Mucosa of rectum (tissue), 2 donors: ENCODE results near the gene RPL29.

ENCODE experiments used
- H3K27ac ChIP-seq, 2 donors: one replicate each; pipeline ENCODE4 v1.7.0; 2013; ENCODE audit warnings: inconsistent platforms in 2 of 2, low read depth in 2 of 2, low read length in 2 of 2
- H3K27me3 ChIP-seq, 2 donors: one replicate each; pipeline ENCODE4 v1.7.0; 2013; ENCODE audit warnings: low read length in 2 of 2; ENCODE audit not compliant: control insufficient read depth in 2 of 2, insufficient read depth in 2 of 2
- H3K36me3 ChIP-seq, 2 donors: one replicate each; pipeline ENCODE4 v1.7.0; 2013; ENCODE audit warnings: low read length in 2 of 2; ENCODE audit not compliant: control insufficient read depth in 2 of 2, insufficient read depth in 2 of 2
- H3K4me1 ChIP-seq, 2 donors: one replicate each; pipeline ENCODE4 v1.7.0; 2013; ENCODE audit warnings: low read length in 2 of 2, mild to moderate bottlenecking in 1 of 2; ENCODE audit not compliant: control insufficient read depth in 2 of 2, insufficient read depth in 2 of 2
- H3K4me3 ChIP-seq, 2 donors: one replicate each; pipeline ENCODE4 v1.7.0; 2013; ENCODE audit warnings: low read length in 2 of 2
- H3K9ac ChIP-seq, 2 donors: one replicate each; pipeline ENCODE4 v1.7.0; 2013; ENCODE audit warnings: low read length in 2 of 2, low read depth in 1 of 2, mild to moderate bottlenecking in 1 of 2
- H3K9me3 ChIP-seq, 2 donors: one replicate each; pipeline ENCODE4 v1.7.0; 2013; ENCODE audit warnings: low read length in 2 of 2; ENCODE audit not compliant: control insufficient read depth in 2 of 2
- donor health status: healthy.
- donor health status: Normal muscosa, but diverticular disease.

The RPL29 gene

GRCh38 chr3:51974277-51974962 lies 21.3 kb downstream of the RPL29 start:
- peak overlapping the region; percentile 90 to 95 for H3K4me3 ChIP-seq
- peaks cover 16 to 18% of the 10 kb centered on the region in 2 donors for H3K4me1 ChIP-seq
- H3K9me3 ChIP-seq = no peaks in the 10 kb centered on the region
- H3K9ac ChIP-seq = peak overlapping the region; percentile 92 to 96
- no peaks in the 10 kb centered on the region for H3K27me3 ChIP-seq
- peak overlapping the region; percentile 87 to 95 for H3K27ac ChIP-seq
- H3K36me3 ChIP-seq = peaks cover 0 to 4% of the 10 kb centered on the region in 2 donors

GRCh38 chr3:51971350-51971749 lies 24.3 kb downstream of the RPL29 start:
- H3K27me3 ChIP-seq = no peaks in the 10 kb centered on the region
- H3K4me1 ChIP-seq = peaks cover 25 to 28% of the 10 kb centered on the region in 2 donors
- H3K9me3 ChIP-seq = no peaks in the 10 kb centered on the region
- no peak overlapping the region for H3K27ac ChIP-seq
- H3K36me3 ChIP-seq = peaks cover 0 to 4% of the 10 kb centered on the region in 2 donors
- no peak overlapping the region for H3K9ac ChIP-seq
- no peak overlapping the region for H3K4me3 ChIP-seq

GRCh38 chr3:51970606-51971300 lies 24.9 kb downstream of the RPL29 start:
- peaks cover 22 to 27% of the 10 kb centered on the region in 2 donors for H3K4me1 ChIP-seq
- peaks cover 0 to 4% of the 10 kb centered on the region in 2 donors for H3K36me3 ChIP-seq
- no peak overlapping the region for H3K4me3 ChIP-seq
- no peaks in the 10 kb centered on the region for H3K9me3 ChIP-seq
- no peak overlapping the region for H3K27ac ChIP-seq
- no peak overlapping the region for H3K9ac ChIP-seq
- H3K27me3 ChIP-seq = no peaks in the 10 kb centered on the region

- Histone ChIP-seq H3K27me3 (no peaks in the 10 kb centered on the region), H3K9ac (no peak overlapping the region), H3K27ac (no peak overlapping the region), H3K4me1 (peaks cover 19 to 22% of the 10 kb centered on the region in 2 donors), H3K36me3 (peaks cover 0 to 4% of the 10 kb centered on the region in 2 donors), H3K4me3 (no peak overlapping the region), H3K9me3 (no peaks in the 10 kb centered on the region)
Measured at GRCh38 chr3:51969841-51970240, 25.9 kb downstream of the RPL29 start.

DNA sequence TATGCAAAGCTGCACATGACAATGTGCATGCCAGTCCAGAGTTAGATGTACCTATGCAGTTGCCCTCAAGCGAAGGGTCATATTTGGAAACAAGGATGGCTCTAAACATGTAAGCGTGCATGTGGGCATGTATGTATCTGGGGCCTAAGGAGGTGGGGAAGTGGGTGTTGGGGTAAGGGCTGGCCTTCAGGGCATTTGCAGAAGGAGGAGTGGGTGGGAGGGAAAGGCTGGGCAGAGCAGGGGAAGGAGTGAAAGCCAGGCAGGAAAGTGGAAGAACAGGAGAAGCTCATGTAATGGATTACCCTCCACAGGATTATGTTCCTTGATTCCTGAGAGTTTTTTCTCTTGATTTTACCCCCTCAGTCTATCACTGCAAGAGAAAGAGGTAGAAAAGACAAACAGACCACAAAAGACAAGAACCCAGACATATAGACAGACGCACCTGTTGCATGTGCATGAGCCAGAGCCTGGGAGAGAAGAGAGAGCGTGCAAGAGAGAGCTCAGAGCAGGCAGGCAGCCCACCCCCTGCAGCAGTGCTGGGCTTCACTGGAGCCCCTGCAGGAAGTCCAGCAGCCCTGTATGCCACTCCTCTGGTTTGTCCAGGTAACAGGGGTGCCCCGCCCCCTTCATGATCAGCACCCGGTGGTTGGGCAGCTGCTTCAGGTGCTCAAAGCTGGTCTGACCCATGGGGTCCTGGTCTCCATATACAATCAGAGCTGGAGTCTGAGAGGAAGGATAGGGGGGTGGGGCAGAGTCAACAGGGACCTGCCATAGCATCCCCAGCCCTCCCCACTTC lies 26.6 kb downstream of the RPL29 start:
- Histone ChIP-seq H3K4me1 (peaks cover 11 to 14% of the 10 kb centered on the region in 2 donors), H3K27ac (no peak overlapping the region), H3K4me3 (no peak overlapping the region), H3K27me3 (no peaks in the 10 kb centered on the region), H3K9ac (no peak overlapping the region), H3K36me3 (peaks cover 0 to 4% of the 10 kb centered on the region in 2 donors), H3K9me3 (no peaks in the 10 kb centered on the region)

DNA sequence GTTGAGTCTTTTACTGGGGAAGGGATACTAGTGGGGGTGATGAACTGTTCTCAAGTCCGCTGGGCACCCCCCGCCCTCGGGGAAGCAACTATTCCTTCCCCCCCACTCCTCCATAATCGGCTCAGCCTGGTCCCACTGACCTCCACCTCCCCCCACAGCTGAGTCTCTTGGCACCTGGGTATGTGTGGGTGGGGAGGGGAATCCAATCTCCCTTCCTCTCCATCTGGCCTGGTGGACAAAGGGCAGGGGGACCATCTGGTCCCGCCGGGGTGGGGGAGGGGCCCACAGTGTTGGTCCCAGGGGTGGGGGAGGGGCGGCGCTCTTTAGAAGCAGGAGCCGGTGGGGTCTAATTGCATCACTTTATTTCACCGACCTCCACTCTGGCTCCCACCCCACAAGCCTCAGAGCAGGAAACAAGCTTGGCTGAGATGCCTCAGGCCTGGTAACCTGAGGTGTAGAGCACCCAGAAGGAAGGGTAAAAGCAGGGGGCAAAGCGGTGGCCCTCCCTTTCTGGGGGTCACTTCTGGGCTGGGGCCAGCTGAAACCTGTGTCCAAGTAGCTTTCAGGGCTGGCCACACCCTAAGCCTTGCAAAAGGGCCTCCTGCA lies 27.4 kb downstream of the RPL29 start:
- H3K27ac ChIP-seq = peak overlapping the region; percentile 64 to 77
- H3K36me3 ChIP-seq = peaks cover 0 to 4% of the 10 kb centered on the region in 2 donors
- peak overlapping the region; percentile 35 to 71 for H3K9ac ChIP-seq
- H3K9me3 ChIP-seq = no peaks in the 10 kb centered on the region
- H3K27me3 ChIP-seq = no peaks in the 10 kb centered on the region
- H3K4me3 ChIP-seq = peak overlapping the region; percentile 55 to 59
- H3K4me1 ChIP-seq = peaks cover 7 to 13% of the 10 kb centered on the region in 2 donors

GRCh38 chr3:51967384-51968169 lies 28.1 kb downstream of the RPL29 start, which contains the start of gene PCBP4:
TSS of gene PCBP4 (minus strand) at chr3:51967454. CDS start at chr3:51961240, 6,214 bp downstream.
- peaks cover 0 to 4% of the 10 kb centered on the region in 2 donors for H3K36me3 ChIP-seq
- no peaks in the 10 kb centered on the region for H3K9me3 ChIP-seq
- peaks cover 7 to 13% of the 10 kb centered on the region in 2 donors for H3K4me1 ChIP-seq
- peak within 1 kb of the TSS; percentile 74 to 81 for H3K4me3 ChIP-seq
- peak within 1 kb of the TSS; percentile 64 to 77 for H3K27ac ChIP-seq
- H3K9ac ChIP-seq = peak within 1 kb of the TSS; percentile 71 to 77
- H3K27me3 ChIP-seq = no peaks in the 10 kb centered on the region

GRCh38 chr3:51966922-51967383 lies 28.7 kb downstream of the RPL29 start:
- peak overlapping the region in 1 of 2 donors; percentile 48 for H3K27ac ChIP-seq
- peaks cover 7 to 13% of the 10 kb centered on the region in 2 donors for H3K4me1 ChIP-seq
- peaks cover 0 to 4% of the 10 kb centered on the region in 2 donors for H3K36me3 ChIP-seq
- peak overlapping the region; percentile 74 to 81 for H3K4me3 ChIP-seq
- no peaks in the 10 kb centered on the region for H3K27me3 ChIP-seq
- no peaks in the 10 kb centered on the region for H3K9me3 ChIP-seq
- peak overlapping the region; percentile 67 to 77 for H3K9ac ChIP-seq

- H3K27me3 ChIP-seq = no peaks in the 10 kb centered on the region
- H3K9ac ChIP-seq = peak overlapping the region in 1 of 2 donors; percentile 67
- H3K9me3 ChIP-seq = no peaks in the 10 kb centered on the region
- peak overlapping the region; percentile 74 to 81 for H3K4me3 ChIP-seq
- peaks cover 0 to 4% of the 10 kb centered on the region in 2 donors for H3K36me3 ChIP-seq
- peak overlapping the region in 1 of 2 donors; percentile 48 for H3K27ac ChIP-seq
- peaks cover 7 to 13% of the 10 kb centered on the region in 2 donors for H3K4me1 ChIP-seq
Measured at GRCh38 chr3:51966486-51966885, 29.2 kb downstream of the RPL29 start.
